SK-N-MC (cell line): Measurements from ENCODE around the gene SHLD1.

Experiments
- EZH2 ChIP-seq: fragments of 200-600 bp; sonication (generic); IDR thresholded peaks from one replicate; pipeline ENCODE4 v1.6.1; 2017; ENCODE audit warnings: antibody characterized with exemption
- FOXP2 ChIP-seq: optimal IDR thresholded peaks from 2 replicates; pipeline ENCODE3; 2011; ENCODE audit warnings: mild to moderate bottlenecking, moderate library complexity; ENCODE audit not compliant: insufficient read depth; ENCODE audit errors: extremely low read length, control extremely low read depth
- POLR2AphosphoS5 ChIP-seq: IDR thresholded peaks from 2 replicates; pipeline ENCODE4 v1.6.1; 2012; ENCODE audit warnings: mild to moderate bottlenecking, low read depth, low read length, borderline replicate concordance

- TF ChIP-seq EZH2 (no peak), POLR2AphosphoS5 (no peak), FOXP2 (no peak)
Observed at GRCh38 chr20:5862703-5863039, 112.5 kb downstream of the SHLD1 start.
